NCI-H2227 (cell line): ENCODE measurements around the gene ERCC1.
"Not testable (repeated sequence)": the region's sequence is repeated elsewhere in the genome, so short reads cannot be mapped to it uniquely, and the experiment has no call there.

Source experiments
- DNase-seq: peaks from one replicate; lab custom pipeline; 2025; ENCODE audit not compliant: unreplicated experiment; lab: John Stamatoyannopoulos, UW

The ERCC1 gene

GRCh38 chr19:45431008-45431407, 7.3 kb upstream of the ERCC1 start:
- DNase-seq: not testable (repeated sequence)

DNA sequence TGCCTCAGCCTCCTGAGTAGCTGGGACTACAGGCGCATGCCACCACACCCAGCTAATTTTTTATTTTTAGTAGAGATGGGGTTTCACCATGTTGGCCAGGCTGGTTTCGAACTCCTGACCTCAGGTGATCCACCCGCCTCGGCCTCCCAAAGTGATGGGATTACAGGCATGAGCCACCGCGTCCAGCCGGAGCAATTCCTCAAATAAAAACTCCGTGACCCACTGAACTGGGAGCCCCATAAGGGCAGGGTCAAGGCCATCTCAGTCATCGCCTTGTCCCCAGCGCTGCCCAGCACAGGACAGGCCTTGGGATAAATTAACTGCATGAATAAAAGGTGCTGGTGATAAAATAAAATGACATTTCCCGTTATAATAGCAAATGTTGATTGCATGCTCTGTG, 6.2 kb upstream of the ERCC1 start:
- not testable (repeated sequence) for DNase-seq

GRCh38 chr19:45428384-45429231, 4.9 kb upstream of the ERCC1 start:
- DNase-seq: peak; percentile 51

- DNase-seq: no peak
Observed at GRCh38 chr19:45424191-45425058, 708 bp upstream of the ERCC1 start.

DNA sequence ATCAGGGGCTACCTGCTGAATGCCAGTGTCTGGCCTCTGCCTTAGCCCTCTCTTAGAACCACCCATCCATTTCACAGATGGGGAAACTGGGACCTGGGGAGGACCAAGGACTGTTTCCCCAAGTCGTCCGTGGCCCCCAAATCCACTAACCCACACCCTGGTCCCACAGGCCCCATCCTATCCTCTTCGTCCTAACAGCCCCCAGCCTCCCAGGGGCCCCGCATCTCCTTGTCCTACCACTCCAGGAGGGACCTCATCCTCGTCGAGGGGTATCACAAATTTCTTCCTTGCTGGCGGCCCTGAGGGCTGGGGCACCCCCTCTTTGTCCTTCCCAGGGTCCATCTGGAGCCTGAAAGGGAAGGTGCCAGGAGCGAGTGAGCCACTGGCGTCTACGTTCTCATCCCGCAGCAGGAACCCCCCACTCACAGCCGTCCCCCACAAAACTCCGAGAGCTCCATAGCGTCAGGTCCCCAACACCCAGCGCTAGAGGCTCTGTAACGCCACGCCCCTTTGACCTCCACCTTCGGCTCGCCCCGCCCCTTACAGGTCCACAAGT, 606 bp downstream of the ERCC1 start:
- DNase-seq: no peak

DNA sequence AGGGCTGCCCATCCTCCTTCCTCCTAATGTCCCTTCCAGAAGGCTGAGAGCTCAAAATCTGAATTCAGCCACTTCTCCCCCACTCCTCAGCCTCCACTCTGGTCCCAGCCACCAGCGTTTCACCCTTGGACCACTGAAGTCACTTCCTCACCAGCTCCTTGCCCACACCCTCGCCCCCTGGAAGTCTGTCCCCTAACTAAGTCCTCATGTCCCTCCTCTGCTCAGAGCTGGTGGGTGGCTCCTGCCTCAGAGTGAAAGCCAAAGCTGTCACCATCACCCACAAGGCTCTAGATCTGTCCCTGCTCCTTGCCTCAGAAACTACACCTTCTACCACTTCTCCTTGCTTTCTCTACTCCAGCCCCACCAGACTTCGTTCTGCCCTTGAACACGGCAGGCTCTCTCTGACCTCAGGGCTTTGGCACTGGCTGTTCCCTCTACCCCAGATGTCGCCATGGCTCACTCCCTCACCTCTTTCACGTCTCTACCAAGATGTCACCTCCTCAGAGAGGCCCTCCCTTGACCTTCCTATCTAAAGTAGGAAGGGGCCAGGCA, 1.7 kb downstream of the ERCC1 start:
- no peak for DNase-seq

DNA sequence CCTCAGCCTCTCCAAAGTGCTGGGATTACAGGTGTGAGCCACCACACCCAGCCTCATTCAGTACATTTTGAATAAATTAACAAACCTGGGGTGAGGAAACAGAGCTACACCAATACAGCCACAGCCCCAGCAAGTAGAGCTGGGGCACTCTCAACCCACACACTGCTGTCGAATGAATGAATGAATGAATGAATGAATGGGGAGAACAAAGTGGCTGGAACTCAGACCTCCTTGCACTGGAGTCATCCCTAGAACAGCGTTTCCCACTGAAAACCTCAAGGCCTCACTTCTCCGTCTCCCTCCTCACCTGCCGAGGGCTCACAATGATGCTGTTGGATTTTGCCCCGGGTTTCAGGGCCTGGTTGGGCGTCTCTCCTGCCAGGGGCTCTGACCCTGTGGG, 2.8 kb downstream of the ERCC1 start:
- DNase-seq: no peak

GRCh38 chr19:45420356-45420755, 3.4 kb downstream of the ERCC1 start:
- DNase-seq: no peak

DNA sequence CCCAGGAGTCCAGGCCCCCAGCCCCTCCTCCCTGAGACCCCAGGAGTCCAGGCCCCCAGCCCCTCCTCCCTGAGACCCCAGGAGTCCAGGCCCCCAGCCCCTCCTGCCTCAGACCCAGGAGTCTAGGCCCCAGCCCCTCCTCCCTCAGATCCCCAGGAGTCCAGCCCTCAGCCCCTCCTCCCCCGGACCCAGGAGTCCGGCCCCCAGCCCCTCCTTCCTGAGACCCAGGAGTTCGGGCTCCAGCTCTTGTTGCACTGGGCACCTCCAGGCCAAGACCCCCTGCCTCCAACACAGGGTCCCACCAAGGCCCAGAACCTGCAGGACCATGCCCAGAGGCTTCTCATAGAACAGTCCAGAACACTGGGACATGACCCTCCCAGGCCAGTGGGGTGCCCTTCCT, 3.8 kb downstream of the ERCC1 start:
- DNase-seq: no peak

- DNase-seq: no peak
Observed at GRCh38 chr19:45419396-45419795, 4.3 kb downstream of the ERCC1 start.

DNA sequence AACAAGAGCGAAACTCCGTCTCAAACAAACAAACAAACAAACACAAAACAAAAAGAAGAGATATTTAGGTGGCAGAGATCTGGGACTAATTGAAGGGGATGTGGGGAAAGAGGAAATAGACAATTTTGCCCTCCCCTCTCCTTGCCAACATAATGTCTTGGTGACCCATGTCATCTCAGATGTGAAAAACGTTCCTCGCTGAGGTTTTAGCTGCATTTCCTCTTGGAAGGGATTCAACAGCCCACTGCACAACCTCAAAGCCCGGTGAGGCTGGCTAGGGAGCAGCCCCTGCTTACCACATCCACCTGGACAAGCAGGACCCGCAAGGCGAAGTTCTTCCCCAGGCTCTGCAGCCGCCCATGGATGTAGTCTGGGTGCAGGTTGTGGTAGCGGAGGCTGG, 4.9 kb downstream of the ERCC1 start:
- no peak for DNase-seq

DNA sequence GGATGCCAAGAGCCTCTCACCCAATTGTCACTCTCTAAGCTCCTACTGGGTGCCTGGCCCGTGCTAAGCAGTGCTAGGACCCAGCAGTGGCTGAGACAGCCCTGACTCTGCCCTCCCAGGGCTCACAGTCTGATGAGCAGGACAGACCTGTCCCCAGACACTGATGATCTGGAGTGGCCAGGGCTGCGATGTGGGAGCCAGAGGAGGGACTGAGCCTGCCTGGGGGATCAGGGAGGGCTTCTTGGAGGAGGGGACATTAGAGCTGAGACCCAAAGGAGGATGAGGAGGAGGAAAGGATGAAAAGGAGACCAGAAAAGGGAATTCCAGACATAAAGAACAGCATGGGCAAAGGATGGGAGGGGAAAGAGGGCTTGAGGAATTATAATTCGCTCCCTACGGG, 6.6 kb downstream of the ERCC1 start:
- no peak for DNase-seq

DNA sequence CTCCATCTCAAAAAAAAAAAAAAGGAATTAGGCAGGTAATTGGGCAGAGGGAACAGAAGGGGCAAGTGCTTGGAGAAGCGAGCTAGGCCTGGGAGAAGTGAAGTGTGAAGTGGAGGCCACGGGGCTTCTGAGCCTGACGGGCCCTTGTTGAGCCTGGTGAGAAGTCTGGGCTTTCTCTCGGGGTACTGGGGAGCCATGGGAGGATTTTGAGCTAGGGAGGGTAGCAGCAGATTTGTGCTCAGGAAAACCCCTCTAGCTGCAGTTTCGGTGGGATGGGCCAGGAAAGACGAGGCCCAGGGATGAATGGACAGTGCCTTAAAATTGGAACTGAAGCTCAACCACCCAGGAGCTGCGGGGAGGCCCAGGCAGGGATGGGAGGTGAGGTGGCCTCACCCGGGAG, 9.2 kb downstream of the ERCC1 start:
- no peak for DNase-seq

DNA sequence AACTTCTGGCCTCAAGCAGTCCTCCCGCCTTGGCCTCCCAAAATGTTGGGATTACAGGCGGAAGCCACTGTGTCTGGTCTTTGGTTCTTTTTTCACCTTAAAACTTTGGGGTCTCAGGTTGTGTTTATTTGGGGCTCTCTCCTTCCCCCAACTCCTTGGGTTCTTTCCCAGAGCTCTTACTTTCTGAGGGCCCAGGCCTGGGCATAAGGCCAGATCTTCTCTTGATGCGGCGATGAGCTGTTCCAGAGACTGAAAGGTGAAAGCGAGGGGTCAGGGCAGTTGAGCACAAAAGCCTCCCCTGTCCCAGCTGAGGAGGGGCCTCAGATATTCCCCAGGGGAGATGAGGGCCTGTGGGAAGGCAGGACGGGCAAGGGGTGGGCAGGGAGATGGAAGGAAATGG, 10.2 kb downstream of the ERCC1 start:
- DNase-seq: no peak

DNA sequence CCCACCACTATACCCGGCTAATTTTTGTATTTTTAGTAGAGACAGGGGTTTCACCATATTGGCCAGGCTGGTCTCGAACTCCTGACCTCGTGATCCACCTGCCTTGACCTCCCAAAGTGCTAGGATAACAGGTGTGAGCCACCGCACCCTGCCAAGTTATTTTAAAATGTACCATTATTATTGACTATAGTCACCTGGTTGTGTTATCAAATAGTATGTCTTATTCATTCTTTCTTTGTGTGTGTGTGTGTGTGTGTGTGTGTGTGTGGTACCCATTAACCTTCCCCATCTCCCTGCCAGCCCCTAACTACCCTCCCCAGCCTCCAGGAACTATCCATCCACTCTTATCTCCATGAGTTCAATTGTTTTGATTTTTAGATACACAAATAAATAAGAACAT, 13.4 kb downstream of the ERCC1 start:
- not testable (repeated sequence) for DNase-seq

DNA sequence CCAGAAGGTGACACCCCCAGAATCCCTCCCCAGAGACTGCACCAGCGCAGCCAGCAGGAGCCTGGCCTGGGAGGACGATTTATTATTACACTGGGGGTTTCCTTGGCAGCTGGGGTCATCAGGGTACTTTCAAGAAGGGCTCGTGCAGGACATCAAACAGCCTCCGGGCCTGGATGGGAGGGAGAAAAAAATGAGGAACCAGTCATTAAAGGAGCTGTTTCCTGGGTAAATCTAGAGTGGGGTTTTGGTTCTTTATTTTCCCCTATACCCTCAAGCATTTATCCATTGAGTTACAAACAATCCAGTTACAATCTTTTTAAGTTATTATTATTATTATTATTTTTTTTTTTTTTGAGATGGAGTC, 14.2 kb downstream of the ERCC1 start:
- no peak for DNase-seq

GRCh38 chr19:45408830-45409556, 14.7 kb downstream of the ERCC1 start:
- DNase-seq: no peak

- DNase-seq: no peak
Observed at GRCh38 chr19:45408121-45408520, 15.6 kb downstream of the ERCC1 start.

DNA sequence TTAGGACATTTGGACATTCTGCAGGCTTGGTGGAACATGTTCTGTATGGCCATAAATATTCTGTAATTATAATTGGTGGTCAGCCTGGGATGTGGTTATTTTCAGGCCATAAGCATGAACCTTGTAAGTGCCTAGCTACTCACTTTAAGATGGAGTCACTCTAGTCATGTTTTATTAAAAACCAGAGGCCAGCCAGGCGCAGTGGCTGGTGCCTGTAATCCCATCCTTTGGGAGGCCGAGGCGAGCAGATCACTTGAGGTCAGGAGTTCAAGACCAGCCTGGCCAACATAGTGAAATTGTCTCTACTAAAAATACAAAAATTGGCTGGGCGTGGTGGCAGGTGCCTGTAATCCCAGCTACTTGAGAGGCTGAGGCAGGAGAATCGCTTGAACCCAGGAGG, 16.1 kb downstream of the ERCC1 start:
- not testable (repeated sequence) for DNase-seq

DNA sequence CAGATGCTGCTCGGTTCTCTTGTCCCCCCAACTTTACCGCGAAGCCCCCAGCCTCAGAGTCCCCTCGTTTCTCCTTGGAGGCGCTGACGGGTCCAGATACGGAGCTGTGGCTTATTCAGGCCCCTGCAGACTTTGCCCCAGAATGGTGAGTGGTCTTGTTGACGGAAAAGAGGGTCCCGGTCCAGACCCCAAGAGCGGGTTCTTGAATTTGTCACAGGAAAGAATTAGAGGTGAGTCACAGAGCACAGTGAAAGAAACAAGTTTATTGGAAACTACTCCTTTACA, 16.7 kb downstream of the ERCC1 start:
- no peak for DNase-seq
